ENCODE measurements around the gene ARHGAP6.
A peak's percentile ranks its signal among the peaks of the same experiment; 100 is the strongest.

Gene ARHGAP6

GRCh38 chrX:11575332-11575731, 90.4 kb downstream of the ARHGAP6 start:
- no peak for DNase-seq

- DNase-seq = no peak
These were observed 98.0 kb downstream of the ARHGAP6 start for GRCh38 chrX:11567528-11568220.

DNA sequence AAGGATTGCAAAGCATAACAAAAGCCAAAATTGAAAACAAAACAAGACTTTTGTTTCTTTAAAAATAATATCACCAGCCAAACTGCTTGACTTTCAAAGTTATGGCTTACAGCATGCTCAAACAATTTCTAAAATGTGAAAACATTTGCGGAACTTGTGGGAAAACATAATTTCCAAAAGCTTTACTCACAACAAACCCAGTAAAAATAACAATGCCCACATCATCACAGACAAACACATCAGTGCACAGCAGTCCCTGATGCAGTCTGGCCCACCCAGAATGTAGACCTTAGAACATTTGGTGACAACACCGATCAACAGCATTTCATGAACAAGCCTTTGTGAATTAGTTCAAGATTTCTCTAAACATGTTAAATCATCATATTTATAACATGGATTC, 98.9 kb downstream of the ARHGAP6 start:
- DNase-seq = no peak

- DNase-seq = no peak
These were observed 99.5 kb downstream of the ARHGAP6 start for GRCh38 chrX:11566173-11566572.

- no peak for DNase-seq
These were observed 101.2 kb downstream of the ARHGAP6 start for GRCh38 chrX:11564546-11564945.

DNA sequence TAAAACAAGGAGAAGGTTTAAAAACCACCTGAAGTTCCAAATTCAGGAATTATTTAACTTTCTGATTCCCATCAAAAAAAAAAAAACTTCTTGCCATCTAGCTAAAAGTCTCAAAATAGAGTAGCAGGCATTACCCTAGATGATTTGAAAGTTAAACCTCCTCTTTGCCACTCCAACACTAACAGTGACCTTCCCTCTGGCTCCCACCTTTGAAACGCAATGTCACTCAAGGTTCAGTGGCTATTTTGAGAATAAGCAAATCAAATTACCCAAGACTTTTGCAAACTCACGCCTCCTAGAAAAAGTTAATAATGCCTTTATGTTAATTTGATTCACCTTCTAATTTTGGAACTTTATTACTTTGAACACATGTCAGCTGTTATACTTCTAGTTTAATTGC, 103.2 kb downstream of the ARHGAP6 start:
- DNase-seq = no peak

GRCh38 chrX:11558972-11559371, 106.7 kb downstream of the ARHGAP6 start:
- DNase-seq = peak; percentile 52

DNA sequence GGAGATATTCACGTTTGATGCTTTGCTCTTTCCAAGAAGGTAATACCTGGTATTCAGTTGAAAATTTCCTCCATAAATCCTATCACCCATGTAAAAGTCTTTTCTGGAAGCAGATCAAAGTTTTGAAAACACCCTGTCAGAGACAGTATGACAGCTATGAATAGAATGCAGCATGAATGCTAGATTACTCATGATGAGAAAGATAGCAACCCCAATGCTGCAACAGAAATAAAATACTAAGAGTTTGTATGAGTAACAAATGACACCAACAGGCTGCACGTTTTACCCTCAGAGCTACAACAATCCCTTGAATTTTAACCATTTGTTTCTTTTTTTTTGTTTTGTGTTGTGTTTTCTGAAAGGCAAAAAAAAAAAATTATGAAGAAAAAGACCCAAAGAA, 108.6 kb downstream of the ARHGAP6 start:
- no peak for DNase-seq

DNA sequence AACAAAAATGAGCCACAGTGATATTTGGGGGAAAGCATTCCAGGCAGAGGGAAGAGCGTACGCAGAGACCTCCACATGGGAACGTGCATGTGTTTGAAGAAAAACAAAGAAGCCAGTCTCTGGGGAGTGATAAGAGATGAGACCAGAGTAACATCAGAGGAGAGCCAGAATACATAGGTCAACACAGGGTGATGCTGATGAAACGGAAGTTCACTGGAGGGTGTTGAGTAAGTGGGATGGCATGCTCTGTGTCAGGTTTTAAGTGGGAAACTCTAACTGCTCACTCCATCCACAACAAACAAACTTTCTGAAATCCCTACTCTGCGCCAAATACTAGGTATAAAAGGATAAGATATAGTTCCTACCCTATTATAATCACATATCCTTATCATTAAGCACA, 110.0 kb downstream of the ARHGAP6 start:
- no peak for DNase-seq

DNA sequence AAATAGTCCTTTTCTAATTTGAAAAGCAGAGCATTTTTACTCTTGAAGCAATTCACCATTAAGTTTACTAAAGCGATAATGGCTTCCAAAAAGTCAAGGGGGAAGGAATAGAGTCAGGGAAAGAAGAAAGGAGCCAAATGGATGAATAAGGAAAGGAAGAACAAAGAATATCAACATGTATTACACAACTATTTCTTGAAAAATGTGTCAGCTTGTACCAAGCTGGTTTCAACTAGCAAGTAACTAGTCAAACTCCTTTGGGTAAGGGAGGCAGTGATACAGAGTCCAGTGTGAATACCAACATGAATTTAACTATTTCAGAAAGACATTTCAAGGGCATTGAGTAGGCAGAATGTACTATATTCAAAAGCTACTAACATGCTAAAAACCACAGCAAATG, 112.1 kb downstream of the ARHGAP6 start:
- no peak for DNase-seq

DNA sequence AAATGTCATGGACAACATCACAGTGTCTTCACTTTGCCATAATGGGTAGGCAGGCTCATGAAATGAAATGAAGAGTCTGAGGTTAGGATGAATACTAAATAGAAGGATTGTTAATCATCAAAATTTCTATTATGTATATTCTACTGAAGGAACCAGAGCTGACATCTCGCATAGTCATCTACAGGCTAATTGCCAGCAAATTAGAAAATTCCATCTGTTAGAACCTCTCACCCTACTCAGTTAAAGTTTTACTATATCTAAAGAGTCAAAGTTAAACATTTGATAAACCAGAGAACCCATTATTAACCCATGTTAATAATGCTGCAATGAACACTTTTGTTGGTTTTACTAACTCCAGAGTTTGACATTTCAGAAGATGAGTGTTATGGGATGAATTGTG, 114.6 kb downstream of the ARHGAP6 start:
- no peak for DNase-seq

GRCh38 chrX:11546917-11547316, 118.8 kb downstream of the ARHGAP6 start:
- DNase-seq = no peak

DNA sequence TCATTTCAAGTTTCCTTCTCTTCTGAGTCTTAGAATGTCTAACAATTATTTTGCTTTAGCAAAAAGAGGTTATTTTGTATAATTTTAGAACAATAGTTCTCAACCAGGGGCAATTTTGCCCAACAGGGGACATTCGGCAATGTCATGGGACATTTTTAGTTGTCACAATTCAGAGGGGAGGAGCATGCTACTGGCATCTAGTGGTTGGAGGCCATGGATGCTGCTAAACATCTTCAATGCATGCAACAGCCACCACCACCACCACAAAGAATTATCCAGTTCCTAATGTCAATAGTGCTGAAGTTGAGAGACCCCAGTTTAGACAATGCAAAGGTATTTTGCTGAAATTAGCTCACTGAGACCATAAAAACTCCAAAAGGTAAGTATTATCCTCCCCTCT, 122.5 kb downstream of the ARHGAP6 start:
- no peak for DNase-seq

- DNase-seq = no peak
These were observed 124.2 kb downstream of the ARHGAP6 start for GRCh38 chrX:11541510-11541909.

GRCh38 chrX:11540532-11541377, 125.0 kb downstream of the ARHGAP6 start:
- no peak for DNase-seq

DNA sequence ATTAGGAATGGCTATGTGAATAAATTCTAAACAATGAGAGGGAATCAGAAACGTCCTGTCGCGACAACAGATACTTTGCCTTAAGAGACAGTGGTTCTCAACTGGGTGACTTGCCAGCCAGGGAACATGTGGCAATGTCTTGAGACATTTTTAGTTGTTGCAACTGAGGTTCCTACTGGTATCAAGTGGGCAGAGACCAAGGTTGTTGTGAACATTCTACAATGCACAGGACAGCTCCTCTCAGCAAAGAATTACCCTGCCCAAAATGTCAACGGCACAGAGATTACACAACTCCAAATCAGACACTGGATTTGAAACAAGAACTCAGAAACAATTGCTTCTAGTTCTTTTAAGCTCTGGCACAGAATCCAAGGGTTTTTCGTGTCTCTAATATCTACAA, 128.6 kb downstream of the ARHGAP6 start:
- no peak for DNase-seq

DNA sequence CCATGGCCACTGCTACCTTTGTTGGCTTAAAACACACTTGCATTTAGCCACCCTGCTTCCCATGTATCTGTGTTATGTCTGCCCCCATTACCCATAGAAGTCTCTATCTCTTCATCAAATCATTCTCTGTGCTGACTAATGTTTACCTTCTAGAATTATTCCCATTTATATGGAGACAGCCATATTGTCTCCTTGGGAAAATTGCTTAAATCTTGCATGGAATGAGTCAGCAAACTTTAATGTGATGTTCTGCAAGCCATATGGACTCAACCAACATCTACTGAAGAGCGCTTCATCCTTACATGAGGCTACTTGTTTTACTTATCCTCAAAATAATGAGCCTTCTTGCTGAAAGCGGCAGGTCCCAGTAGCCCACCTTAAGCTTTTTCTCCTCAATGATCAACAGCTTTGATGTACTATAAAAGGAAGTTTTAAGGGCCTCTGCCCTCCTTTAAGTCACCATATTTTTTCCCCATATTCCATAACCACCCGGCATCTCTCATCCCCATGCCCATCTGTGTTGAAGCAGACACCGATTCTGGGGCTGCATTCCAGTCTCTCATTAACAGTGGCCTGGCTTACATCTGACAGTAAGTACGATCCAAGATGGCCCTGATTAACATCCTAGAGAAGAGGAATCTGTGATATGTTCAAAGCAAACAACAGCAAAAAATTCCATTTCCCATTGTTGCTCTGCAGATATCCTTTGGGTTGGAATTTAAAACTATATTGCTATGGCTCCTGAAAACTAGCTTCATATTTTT, 130.4 kb downstream of the ARHGAP6 start:
- DNase-seq = no peak

DNA sequence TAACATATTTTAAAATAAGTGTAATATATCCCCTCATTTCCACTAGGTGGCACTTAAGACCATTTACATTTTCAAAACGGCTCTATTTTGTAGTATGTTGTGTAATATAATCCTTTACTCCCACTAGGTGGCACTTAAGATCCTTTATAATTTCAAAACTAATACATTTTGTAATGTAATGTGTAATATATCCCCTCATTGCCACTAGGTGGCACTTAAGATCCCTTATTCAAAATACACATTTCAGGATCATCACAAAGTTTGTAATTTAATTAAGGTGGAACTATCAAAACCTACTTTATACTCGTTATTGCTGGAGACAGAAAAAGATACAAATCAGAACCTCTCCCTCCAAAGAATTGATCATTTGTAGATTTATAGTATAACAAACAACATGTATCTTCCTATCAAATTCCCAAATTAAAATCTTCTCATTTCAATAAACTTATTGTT, 132.5 kb downstream of the ARHGAP6 start:
- no peak for DNase-seq

GRCh38 chrX:11532291-11533078, 133.2 kb downstream of the ARHGAP6 start:
- DNase-seq = no peak

DNA sequence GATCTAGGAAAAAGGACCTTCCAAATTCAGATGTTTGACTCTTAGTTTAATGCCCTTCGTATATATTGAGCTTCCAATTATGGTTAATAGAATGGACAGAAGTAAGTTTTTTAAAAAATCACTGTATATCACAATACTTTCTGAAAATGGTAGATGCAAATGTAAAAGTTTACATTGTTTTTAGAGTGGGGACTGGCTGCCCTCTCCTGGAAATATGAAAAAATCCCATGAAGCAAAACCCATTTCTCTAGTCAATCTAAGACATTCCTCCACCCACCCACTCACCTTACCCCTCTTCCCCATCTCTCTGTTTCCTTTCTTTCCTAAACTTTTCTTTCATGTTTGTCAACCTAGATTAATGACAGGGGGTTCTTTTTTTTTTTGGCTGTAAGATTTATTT, 134.5 kb downstream of the ARHGAP6 start:
- DNase-seq = no peak

- no peak for DNase-seq
These were observed 135.1 kb downstream of the ARHGAP6 start for GRCh38 chrX:11530621-11531020.

- no peak for DNase-seq
These were observed 137.1 kb downstream of the ARHGAP6 start for GRCh38 chrX:11528623-11529022.

DNA sequence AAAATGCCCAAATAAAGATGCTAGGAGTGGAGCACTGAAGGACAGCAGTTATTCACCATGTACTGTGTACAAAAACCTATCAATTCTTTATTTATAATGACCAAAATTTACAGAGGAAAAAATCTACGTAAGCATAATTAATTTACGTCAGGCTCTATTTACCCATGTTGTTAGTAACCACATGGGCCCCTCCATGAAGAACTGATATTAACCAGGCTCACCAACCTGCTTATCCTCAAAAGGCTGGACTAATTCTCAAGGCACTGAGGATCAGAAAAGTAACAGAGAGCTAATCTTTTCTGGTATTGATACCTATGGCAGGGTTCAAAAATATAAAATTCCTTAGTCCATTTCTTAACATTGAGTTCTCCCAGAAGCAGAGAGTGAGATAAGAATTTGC, 140.0 kb downstream of the ARHGAP6 start:
- DNase-seq = no peak
